IPS DF 19.7 (cell line): Measurements from ENCODE around the gene CORO6.

Experiments used
- DNase-seq: peaks from one replicate; pipeline ENCODE4 v3.0.0-alpha.2; 2013; ENCODE audit warnings: low read depth, low spot score

CORO6 gene

DNA sequence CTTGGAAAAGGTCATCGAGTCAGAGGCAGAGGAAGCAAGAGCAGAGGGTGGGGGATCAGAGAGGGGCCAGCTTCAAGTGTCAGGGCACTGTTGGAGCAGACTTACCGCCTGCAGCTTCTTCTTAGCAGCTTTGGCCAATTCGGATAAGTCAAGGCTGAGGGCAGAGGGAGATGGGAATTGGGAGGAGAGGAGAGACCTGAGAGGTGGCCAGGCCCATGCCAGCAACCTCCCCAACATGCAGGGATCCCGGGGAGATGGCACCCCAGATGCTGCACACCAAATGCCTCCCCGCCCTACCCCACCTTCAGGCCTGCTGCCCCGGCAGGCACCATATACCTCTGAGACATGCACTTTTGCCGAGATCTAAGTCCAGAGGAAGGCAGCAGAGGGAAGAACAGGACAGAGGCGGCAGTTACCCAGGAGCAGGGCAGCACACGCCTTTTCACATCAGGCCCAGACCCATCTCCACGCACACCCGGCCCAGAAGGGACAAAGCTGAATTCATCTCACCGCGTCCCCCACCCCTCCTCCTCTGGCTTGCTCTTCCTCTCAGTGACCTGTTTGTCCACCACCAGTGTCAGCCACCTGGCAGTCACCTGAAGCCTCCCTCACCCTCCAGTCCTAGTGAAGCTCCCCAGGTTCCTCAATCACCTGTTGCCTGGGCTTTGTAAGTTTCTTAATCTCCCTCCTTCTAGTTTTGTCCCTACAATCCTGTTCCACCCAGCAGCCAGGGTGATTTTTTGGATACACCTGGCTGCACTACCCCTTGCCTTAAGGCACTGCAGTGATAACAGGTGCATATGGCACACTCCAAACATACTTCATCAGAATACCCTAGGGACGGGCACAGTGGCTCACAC lies 43.9 kb downstream of the CORO6 start:
- no peak for DNase-seq

- DNase-seq, result no peak
Observed at GRCh38 chr17:29577385-29578211, 45.1 kb downstream of the CORO6 start.

DNA sequence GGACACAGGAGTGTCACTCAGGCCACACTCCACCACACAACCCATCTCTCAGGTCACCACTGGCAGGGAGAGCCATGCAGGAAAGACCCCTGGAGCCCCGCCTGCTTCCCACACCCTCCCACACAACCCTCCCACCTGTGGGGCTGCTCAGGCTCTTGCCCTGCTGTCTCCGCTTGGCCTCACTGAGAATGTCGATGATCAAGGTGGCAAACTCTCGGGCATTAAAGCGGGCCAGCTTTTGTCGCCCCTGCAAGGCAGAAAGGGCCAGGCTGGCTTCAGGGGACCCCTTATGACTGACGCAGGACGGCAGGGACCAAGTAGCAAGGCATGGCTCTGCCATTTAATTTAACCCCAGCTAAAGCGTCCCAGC lies 45.7 kb downstream of the CORO6 start:
- DNase-seq, result no peak

GRCh38 chr17:29576214-29577000 lies 46.3 kb downstream of the CORO6 start:
- DNase-seq, result no peak

GRCh38 chr17:29575511-29576213 lies 47.0 kb downstream of the CORO6 start:
- no peak for DNase-seq

DNA sequence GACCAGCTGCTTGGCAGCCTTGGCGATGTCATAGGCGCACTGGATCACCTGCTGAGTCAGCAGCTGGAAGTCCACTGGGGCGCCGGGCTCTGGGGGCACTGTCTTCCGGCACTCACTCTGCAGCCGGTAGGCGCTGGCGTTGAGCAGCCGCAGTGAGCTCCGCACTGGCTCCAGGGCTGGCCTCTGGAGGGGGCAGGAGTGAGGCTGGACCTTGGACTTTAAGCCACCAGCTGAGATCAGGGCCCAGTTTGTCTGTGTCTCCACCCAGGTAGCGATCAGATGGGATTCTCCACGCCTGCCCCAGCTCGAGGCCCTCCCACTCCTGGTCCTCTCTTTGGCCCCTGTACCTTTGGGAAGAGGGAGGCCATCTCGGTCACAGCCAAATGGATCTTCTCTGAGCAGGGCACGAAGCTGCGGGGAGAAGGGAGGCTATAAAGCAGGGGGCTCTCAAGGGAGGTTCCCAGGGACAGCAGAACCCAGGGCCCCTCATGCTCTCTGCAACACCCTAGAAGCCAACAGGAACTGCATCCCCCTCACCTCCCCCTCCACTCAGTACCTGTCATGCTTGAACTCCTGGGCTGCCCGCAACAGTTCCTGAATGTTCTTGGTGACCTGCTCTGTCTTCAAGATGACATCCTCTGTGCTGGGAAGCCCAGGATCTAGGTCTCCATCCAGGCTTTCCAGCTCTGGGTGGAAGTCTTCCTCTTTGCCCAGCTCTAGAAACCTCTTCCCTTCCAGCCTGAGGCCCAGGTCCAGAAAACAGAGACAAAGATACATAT lies 47.8 kb downstream of the CORO6 start:
- DNase-seq, result no peak

GRCh38 chr17:29573871-29574731 lies 48.6 kb downstream of the CORO6 start:
- no peak for DNase-seq

GRCh38 chr17:29573558-29573869 lies 49.2 kb downstream of the CORO6 start:
- DNase-seq, result no peak

DNA sequence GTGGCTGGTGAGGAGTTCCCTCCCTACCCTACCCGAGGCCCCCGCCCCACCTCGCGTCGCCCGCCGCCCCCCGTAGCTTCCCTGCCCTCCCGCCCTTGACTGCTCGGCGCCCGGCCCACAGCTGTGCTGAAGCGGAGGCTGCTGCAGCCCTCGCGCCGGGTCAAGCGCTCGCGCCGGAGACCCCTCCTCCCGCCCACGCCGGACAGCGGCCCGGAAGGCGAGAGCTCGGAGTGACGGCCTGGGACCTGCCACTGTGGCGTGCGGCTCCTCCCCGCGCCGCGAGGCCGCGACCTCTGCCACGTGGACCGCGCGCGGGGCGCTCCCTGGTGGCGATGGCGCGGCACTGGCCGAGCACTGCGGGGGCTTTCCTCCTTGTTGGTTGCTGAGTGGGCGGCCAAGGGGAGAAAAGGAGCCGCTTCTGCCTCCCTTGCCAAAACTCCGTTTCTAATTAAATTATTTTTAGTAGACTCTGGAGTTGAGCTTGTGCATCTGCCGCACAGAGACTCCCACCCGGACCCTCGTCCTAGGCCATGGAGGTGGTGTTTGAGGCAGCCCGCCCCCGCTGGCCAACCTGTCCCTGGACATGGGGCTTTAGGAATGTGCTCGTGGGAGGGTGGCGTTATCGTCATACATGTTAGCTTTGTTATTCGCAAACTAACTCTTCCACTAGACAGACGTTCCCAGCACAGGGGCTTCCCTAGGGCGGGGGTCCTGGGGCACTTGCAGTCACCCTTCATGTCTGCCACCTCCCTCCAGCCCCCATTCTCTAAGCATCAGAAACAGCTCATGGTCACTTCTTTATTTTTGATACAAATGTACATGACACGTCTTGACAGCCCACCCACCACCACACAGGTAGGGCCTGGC lies 49.8 kb downstream of the CORO6 start:
- no peak for DNase-seq

DNA sequence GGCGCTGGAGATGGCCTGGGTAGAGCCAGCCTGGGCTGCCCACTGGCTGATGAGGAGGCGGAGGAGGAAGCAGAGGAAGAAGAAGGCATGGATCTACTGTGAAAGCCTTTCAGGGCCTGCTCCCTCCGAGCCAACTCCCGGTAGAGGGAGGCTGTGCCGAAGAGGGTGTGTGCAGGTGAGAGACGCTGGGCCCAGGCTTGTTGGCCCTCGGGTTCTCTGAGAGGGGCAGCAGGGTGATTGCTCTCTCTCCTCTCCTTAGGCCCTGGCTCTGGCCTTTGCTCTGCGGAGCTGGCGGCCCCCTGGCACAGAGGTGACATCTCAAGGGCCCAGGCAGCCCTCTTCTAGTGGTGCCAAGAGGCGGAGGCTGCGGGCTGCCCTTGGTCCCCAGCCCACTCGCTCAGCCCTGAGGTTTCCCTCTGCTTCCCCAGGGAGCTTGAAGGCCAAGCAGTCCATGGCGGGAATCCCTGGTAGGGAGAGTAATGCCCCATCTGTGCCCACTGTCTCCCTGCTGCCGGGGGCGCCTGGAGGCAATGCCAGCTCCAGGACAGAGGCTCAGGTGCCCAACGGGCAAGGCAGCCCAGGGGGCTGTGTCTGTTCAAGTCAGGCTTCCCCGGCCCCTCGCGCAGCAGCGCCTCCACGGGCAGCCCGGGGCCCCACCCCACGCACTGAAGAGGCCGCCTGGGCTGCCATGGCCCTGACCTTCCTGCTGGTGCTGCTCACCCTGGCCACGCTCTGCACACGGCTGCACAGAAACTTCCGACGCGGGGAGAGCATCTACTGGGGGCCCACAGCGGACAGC lies 50.6 kb downstream of the CORO6 start:
- no peak for DNase-seq

- DNase-seq, result no peak
Observed at GRCh38 chr17:29571486-29571882, 51.2 kb downstream of the CORO6 start.

- DNase-seq, result no peak
Observed at GRCh38 chr17:29570521-29570920, 52.2 kb downstream of the CORO6 start.

- DNase-seq, result no peak
Observed at GRCh38 chr17:29569245-29569950, 53.3 kb downstream of the CORO6 start.

- DNase-seq, result no peak
Observed at GRCh38 chr17:29568331-29569244, 54.1 kb downstream of the CORO6 start, which contains the start of gene TP53I13. Gene TP53I13, plus strand, starts transcription at chr17:29568701. Its CDS starts 58 bp downstream, at chr17:29568759.

GRCh38 chr17:29567554-29568330 lies 55.0 kb downstream of the CORO6 start:
- no peak for DNase-seq

- no peak for DNase-seq
Observed at GRCh38 chr17:29567304-29567553, 55.5 kb downstream of the CORO6 start.
